ENCODE data around the gene CRACR2A.

GRCh38 chr12:3750616-3751015 lies 2.3 kb downstream of the CRACR2A start:
- TF ChIP-seq CTCF (IDR thresholded peaks at IDR 0.05) (no peak), REST (IDR thresholded peaks at IDR 0.05; ENCODE audit: insufficient read depth in 1 of 2, low read depth in 2 of 2, low read length in 1 of 2) (no peak)

All from Panc1 (cell line).